K562 (cell line): ENCODE measurements around the gene CLVS2.

Experiments used
- EP300 ChIP-seq: IDR thresholded peaks from 2 replicates; pipeline ENCODE4 v1.6.1; 2012; ENCODE audit warnings: low read length, improper control_type of control experiment
- POLR2A ChIP-seq: fragments of 450-650 bp; conservative IDR thresholded peaks from 2 replicates; pipeline ENCODE4 v1.6.1; 2016
- SP1 ChIP-seq: sonication (generic); formaldehyde crosslinking; IDR thresholded peaks from 2 replicates; pipeline ENCODE4 v1.8.1; 2022; ENCODE audit warnings: mild to moderate bottlenecking, missing genetic modification reagents
- ZKSCAN8 ChIP-seq: fragments of 200-800 bp; sonication (Bioruptor generic); IDR thresholded peaks from 2 replicates; pipeline ENCODE4 v1.6.1; 2016; ENCODE audit warnings: missing genetic modification characterization, missing compliant biosample characterization
- ZNF318 ChIP-seq, 2 experiments: fragments of 450-650 bp; IDR thresholded peaks; 2 replicates each; pipeline ENCODE4 v1.6.1; 2016; ENCODE audit warnings: mild to moderate bottlenecking in 2 of 2, borderline replicate concordance in 1 of 2, low read depth in 1 of 2, moderate library complexity in 1 of 2
- TF ChIP-seq, protein P1 (sequence below): sonication (generic); formaldehyde crosslinking; IDR thresholded peaks from 2 replicates; pipeline ENCODE4 v1.8.0; 2023; ENCODE audit warnings: missing genetic modification reagents, mild to moderate bottlenecking, borderline replicate concordance
- TF ChIP-seq, protein P2 (sequence below), 3 experiments: IDR thresholded peaks in 2 of 3; conservative IDR thresholded peaks in 1 of 3; 2 replicates each; pipeline ENCODE4 v1.5.1; 2011 to 2012; ENCODE audit warnings: low read length in 3 of 3, mild to moderate bottlenecking in 3 of 3, control low read depth in 2 of 3, improper control_type of control experiment in 1 of 3, inconsistent platforms in 1 of 3, low read depth in 1 of 3, mixed read lengths in 1 of 3, moderate library complexity in 1 of 3; ENCODE audit not compliant: insufficient read depth in 2 of 3

- TF ChIP-seq POLR2A (no peak), ZNF318 (IDR thresholded peaks at IDR 0.05; ENCODE audit: borderline replicate concordance in 1 of 2, low read depth in 1 of 2) (no peak), EP300 (no peak), ZKSCAN8 (CRISPR knock-in tag) (no peak), SP1 (no peak)
- TF ChIP-seq, protein P1, sequence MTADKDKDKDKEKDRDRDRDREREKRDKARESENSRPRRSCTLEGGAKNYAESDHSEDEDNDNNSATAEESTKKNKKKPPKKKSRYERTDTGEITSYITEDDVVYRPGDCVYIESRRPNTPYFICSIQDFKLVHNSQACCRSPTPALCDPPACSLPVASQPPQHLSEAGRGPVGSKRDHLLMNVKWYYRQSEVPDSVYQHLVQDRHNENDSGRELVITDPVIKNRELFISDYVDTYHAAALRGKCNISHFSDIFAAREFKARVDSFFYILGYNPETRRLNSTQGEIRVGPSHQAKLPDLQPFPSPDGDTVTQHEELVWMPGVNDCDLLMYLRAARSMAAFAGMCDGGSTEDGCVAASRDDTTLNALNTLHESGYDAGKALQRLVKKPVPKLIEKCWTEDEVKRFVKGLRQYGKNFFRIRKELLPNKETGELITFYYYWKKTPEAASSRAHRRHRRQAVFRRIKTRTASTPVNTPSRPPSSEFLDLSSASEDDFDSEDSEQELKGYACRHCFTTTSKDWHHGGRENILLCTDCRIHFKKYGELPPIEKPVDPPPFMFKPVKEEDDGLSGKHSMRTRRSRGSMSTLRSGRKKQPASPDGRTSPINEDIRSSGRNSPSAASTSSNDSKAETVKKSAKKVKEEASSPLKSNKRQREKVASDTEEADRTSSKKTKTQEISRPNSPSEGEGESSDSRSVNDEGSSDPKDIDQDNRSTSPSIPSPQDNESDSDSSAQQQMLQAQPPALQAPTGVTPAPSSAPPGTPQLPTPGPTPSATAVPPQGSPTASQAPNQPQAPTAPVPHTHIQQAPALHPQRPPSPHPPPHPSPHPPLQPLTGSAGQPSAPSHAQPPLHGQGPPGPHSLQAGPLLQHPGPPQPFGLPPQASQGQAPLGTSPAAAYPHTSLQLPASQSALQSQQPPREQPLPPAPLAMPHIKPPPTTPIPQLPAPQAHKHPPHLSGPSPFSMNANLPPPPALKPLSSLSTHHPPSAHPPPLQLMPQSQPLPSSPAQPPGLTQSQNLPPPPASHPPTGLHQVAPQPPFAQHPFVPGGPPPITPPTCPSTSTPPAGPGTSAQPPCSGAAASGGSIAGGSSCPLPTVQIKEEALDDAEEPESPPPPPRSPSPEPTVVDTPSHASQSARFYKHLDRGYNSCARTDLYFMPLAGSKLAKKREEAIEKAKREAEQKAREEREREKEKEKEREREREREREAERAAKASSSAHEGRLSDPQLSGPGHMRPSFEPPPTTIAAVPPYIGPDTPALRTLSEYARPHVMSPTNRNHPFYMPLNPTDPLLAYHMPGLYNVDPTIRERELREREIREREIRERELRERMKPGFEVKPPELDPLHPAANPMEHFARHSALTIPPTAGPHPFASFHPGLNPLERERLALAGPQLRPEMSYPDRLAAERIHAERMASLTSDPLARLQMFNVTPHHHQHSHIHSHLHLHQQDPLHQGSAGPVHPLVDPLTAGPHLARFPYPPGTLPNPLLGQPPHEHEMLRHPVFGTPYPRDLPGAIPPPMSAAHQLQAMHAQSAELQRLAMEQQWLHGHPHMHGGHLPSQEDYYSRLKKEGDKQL (CRISPR knock-in tag): no peak
- TF ChIP-seq, protein P2, sequence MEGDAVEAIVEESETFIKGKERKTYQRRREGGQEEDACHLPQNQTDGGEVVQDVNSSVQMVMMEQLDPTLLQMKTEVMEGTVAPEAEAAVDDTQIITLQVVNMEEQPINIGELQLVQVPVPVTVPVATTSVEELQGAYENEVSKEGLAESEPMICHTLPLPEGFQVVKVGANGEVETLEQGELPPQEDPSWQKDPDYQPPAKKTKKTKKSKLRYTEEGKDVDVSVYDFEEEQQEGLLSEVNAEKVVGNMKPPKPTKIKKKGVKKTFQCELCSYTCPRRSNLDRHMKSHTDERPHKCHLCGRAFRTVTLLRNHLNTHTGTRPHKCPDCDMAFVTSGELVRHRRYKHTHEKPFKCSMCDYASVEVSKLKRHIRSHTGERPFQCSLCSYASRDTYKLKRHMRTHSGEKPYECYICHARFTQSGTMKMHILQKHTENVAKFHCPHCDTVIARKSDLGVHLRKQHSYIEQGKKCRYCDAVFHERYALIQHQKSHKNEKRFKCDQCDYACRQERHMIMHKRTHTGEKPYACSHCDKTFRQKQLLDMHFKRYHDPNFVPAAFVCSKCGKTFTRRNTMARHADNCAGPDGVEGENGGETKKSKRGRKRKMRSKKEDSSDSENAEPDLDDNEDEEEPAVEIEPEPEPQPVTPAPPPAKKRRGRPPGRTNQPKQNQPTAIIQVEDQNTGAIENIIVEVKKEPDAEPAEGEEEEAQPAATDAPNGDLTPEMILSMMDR (IDR thresholded peaks at IDR 0.05 in 2 of 3, conservative IDR thresholded peaks at IDR 0.05 in 1 of 3; ENCODE audit: insufficient read depth in 2 of 3, low read depth in 1 of 3, low read length in 3 of 3): 0 out of 6 replicates have a peak, but pooled peaks of 1 of the 3 experiments have one; percentile 2
Observed at GRCh38 chr6:122947355-122947754, 48.7 kb upstream of the CLVS2 start.
